ENCODE measurements around the gene STEAP3.

STEAP3 gene

DNA sequence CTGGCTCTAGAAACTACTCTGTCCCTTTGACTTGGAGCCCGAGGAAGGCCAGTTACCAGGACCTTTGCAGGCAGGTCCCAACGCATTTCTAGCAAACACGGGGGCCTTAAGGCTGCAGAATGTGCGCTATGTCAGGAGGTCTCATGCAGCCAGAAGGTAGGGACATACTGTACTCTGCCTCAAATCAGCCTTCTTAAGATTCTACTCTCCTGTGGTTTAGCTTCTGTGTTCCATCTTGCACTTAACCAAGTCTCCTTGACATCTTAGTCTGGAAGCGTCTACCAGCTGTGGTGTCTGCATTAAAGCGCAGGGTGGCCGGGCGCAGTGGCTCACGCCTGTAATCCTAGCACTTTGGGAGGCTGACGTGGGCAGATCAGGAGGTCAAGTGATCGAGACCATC lies 65.5 kb downstream of the STEAP3 start:
- H3K36me3 Mint-ChIP-seq (ENCODE audit: low read depth): no peaks in the 10 kb centered on the region
- no peaks in the 10 kb centered on the region for H3K4me1 Mint-ChIP-seq (ENCODE audit: low read depth)
- H3K27ac Mint-ChIP-seq: no peak overlapping the region
- H3K4me3 Mint-ChIP-seq: no peak overlapping the region
- H3K9me3 Mint-ChIP-seq: no peaks in the 10 kb centered on the region
- H3K27me3 Mint-ChIP-seq (ENCODE audit: low read depth): no peaks in the 10 kb centered on the region

DNA sequence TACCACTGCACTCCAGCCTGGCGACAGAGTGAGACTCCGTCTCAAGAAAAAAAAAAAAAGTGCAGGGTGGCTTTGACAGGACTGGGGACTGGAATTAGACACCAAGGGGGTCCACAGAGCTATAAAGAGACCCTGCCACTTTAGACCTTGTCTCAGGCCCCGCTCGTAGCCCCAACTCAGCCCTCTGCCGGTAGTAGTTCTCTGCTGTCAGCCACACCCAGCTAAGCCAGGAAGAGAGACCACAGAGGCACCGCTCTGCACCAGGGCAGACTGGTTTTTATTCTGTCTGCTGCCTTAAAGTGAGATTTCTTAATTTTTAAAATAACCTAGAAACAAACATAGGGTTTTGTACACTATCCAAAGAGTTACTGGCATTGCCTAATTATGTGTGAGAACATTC lies 66.0 kb downstream of the STEAP3 start:
- Mint-ChIP-seq H3K9me3 (no peaks in the 10 kb centered on the region), H3K27me3 (ENCODE audit: low read depth) (no peaks in the 10 kb centered on the region), H3K4me1 (ENCODE audit: low read depth) (no peaks in the 10 kb centered on the region), H3K36me3 (ENCODE audit: low read depth) (no peaks in the 10 kb centered on the region), H3K4me3 (no peak overlapping the region), H3K27ac (no peak overlapping the region)

DNA sequence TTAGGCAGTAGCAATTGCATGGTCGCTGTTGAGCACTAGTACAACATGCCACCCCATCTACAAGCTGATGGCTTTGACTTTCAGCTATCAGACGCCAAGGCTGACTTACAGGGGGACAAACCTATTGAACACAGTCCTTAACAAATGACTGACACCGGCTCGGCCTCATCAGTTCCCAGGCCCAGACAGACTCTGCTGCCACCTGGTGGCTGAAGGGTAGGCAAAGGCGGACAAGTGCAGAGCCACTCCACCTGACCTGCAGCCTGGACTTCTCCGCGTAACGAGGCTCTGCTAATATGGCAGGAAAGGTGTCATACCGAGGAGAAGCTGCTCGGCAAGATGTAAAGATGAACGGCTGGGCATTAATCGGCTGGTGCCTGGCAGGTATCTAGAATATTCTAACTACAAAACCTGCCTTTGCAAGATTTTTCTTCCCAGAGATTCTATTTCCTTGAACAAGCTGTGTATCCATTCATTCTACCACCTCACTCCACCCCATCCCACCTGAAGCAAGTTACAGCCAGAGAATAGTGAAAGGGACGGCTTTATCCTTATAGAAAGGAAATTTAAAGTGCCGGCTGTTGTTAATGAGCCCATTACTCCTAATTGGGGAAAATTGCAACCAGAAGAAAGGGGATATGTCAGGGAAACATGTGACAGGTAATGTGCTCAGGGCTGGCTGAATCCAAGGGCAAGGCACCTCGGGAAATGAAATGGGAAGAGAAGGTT lies 67.4 kb downstream of the STEAP3 start:
- no peaks in the 10 kb centered on the region for H3K9me3 Mint-ChIP-seq
- H3K4me1 Mint-ChIP-seq (ENCODE audit: low read depth): no peaks in the 10 kb centered on the region
- H3K36me3 Mint-ChIP-seq (ENCODE audit: low read depth): no peaks in the 10 kb centered on the region
- no peak overlapping the region for H3K27ac Mint-ChIP-seq
- H3K27me3 Mint-ChIP-seq (ENCODE audit: low read depth): no peaks in the 10 kb centered on the region
- no peak overlapping the region for H3K4me3 Mint-ChIP-seq

DNA sequence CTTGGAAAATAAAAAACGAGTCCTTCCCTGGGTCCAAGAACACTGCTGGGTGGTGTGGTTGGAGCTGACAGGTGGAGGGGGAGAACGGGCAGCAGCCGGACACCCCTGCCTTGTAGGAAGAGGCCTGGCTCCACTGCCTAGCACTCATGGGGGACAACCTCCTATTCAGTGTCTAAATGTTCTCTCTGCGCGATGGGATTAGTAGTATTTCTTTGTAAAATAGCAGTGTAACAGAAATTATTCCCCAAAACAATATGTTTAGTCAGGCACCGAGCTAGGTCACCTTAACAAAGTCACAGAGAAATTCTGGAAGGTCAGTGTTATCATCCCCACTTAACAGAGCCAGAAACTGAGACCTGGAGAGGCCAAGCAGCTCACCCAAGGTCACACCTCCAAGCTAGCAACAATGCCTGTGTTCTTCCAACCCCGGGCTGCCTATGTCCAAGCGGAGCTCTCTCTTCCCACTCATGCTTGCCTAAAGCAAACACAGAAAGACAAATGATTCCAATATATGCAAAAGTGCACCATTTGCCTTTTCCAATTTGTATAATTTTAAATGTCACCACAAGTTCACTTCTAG lies 68.0 kb downstream of the STEAP3 start:
- no peak overlapping the region for H3K4me3 Mint-ChIP-seq
- H3K27ac Mint-ChIP-seq: no peak overlapping the region
- no peaks in the 10 kb centered on the region for H3K4me1 Mint-ChIP-seq (ENCODE audit: low read depth)
- H3K9me3 Mint-ChIP-seq: no peaks in the 10 kb centered on the region
- H3K36me3 Mint-ChIP-seq (ENCODE audit: low read depth): no peaks in the 10 kb centered on the region
- no peaks in the 10 kb centered on the region for H3K27me3 Mint-ChIP-seq (ENCODE audit: low read depth)

DNA sequence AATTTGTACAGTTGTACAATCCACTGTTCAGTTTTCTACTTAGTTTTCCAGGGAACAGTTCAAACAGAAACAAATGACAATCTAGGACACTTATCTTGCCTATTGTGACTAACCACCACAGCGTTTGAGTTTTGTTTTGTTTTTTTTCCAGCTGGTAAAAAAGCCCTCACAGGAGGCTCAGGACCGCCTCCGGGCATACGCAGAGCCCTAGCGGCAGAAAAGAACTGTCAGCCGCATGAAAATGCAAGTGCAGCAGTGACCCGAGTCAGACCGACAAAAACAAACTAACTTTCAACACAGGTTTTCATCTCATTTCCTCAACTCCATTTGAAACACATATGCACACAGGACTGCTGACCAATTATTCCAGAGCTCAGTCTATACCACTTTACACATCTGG lies 68.6 kb downstream of the STEAP3 start:
- Mint-ChIP-seq H3K4me3 (no peak overlapping the region), H3K4me1 (ENCODE audit: low read depth) (no peaks in the 10 kb centered on the region), H3K36me3 (ENCODE audit: low read depth) (no peaks in the 10 kb centered on the region), H3K27ac (no peak overlapping the region), H3K27me3 (ENCODE audit: low read depth) (no peaks in the 10 kb centered on the region), H3K9me3 (no peaks in the 10 kb centered on the region)

DNA sequence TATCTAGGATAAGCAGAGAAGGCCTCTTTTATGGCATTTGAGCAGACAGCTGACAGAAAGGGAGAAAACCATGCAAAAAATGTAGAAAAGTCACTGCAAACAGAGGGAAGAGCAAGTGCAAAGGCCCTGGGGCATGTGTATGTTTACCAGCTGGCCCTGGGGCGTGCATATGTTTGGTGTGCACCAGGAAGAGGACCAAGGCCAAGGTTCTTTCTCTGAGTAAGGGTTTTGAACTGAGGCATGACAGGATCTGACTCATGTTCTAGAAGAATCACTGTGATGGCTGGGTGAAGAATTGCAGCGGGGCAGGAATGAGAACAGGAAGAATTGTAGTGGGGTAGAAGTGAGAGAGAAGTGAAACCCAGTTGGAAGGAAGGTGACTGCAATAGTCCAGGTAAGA lies 69.6 kb downstream of the STEAP3 start:
- Mint-ChIP-seq H3K4me3 (no peak overlapping the region), H3K9me3 (no peaks in the 10 kb centered on the region), H3K36me3 (ENCODE audit: low read depth) (no peaks in the 10 kb centered on the region), H3K4me1 (ENCODE audit: low read depth) (no peaks in the 10 kb centered on the region), H3K27ac (no peak overlapping the region), H3K27me3 (ENCODE audit: low read depth) (no peaks in the 10 kb centered on the region)

DNA sequence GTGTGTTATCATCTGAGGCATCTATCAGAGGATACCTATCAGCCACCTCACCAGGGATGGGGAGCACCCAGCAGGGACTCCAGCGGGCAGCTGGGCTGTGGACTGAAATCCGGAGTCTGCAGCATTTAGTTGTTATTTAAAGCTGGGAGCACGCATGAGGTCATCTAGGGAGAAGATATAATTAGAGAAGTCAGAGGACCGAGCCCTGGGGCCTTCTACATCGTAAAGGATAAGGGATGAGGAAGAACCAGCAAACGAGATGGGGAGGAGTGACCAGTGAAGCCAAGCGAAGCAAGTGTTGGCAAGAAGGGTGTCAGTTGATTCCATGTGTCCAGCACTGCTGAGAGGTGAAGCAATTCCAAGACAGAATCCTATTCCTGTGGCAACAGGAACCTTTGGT lies 70.3 kb downstream of the STEAP3 start:
- Mint-ChIP-seq H3K4me1 (ENCODE audit: low read depth) (no peaks in the 10 kb centered on the region), H3K9me3 (no peaks in the 10 kb centered on the region), H3K4me3 (no peak overlapping the region), H3K36me3 (ENCODE audit: low read depth) (no peaks in the 10 kb centered on the region), H3K27me3 (ENCODE audit: low read depth) (no peaks in the 10 kb centered on the region), H3K27ac (no peak overlapping the region)

DNA sequence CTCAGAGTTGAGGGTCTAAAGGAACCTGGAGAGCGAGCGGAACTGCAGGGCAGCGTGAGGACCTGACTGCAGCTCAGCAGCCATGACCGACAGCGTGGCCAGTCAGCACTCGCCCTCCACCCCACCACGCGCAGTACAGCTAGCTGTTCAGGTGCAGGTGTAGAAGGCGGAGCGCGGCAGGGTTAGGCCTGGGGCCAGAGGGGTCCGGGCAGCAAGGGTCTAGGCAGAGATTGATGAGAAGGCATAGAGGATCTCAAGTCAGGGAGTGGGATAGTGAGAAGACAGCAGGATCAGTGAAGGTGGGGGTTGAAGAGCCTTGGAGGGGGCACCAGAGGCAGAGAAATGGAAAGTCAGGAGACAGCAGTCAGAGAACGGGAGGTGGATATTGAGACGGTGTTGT lies 71.0 kb downstream of the STEAP3 start:
- no peaks in the 10 kb centered on the region for H3K27me3 Mint-ChIP-seq (ENCODE audit: low read depth)
- H3K4me3 Mint-ChIP-seq: no peak overlapping the region
- H3K36me3 Mint-ChIP-seq (ENCODE audit: low read depth): no peaks in the 10 kb centered on the region
- no peak overlapping the region for H3K27ac Mint-ChIP-seq
- H3K4me1 Mint-ChIP-seq (ENCODE audit: low read depth): no peaks in the 10 kb centered on the region
- H3K9me3 Mint-ChIP-seq: no peaks in the 10 kb centered on the region

DNA sequence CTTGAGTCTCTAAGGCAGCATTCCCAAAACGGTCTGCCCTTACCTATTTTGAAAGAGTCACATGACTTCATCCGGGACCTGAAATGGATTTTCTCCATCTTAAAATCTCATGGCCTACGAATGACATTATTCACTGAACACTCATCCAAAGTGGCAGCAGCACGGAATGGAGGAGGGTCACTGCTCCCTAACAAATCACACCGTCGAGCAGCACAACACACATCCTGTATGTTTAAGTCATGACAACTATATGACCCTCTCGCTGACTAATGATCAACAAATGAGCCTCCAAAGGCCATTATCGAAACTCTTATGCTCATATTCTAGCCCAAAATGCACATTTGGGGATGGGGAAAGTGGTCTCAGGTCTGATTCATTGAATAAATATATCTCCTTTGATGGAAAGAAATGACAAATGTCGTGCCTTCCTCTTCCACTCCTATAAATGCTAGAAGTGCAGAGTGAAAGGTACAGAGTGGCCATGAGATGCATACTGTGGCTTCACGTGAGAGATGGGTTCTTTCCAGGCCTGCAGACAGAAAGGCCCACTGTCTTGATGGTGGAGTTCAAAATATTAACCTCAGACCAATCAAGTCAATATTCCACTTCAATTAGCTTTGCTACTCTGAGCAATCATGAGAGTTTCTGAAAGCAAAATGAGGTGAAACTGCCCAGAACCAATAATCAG lies 72.2 kb downstream of the STEAP3 start:
- Mint-ChIP-seq H3K36me3 (ENCODE audit: low read depth) (no peaks in the 10 kb centered on the region), H3K27ac (no peak overlapping the region), H3K4me1 (ENCODE audit: low read depth) (no peaks in the 10 kb centered on the region), H3K4me3 (no peak overlapping the region), H3K27me3 (ENCODE audit: low read depth) (no peaks in the 10 kb centered on the region), H3K9me3 (no peaks in the 10 kb centered on the region)

DNA sequence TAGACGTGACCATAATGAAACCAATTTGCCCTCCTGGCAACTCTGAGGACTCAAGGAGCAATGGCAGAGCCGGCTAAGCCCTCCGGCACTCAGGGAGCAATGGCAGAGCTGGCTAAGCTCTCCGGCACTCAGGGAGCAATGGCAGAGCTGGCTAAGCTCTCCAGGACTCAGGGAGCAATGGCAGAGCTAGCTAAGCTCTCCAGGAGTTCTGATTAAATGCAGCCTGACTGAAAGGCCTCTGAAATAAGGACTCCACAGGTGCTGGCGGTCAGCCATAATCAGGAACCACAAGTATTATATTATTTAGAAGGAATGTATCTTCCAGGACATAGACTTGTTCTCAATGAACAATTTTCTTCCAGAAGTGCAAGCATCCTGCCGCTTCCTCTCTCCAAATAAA lies 77.8 kb downstream of the STEAP3 start:
- no peaks in the 10 kb centered on the region for H3K36me3 Mint-ChIP-seq (ENCODE audit: low read depth)
- H3K27me3 Mint-ChIP-seq (ENCODE audit: low read depth): peaks cover 7% of the 10 kb centered on the region
- no peaks in the 10 kb centered on the region for H3K9me3 Mint-ChIP-seq
- H3K4me3 Mint-ChIP-seq: no peak overlapping the region
- no peaks in the 10 kb centered on the region for H3K4me1 Mint-ChIP-seq (ENCODE audit: low read depth)
- H3K27ac Mint-ChIP-seq: no peak overlapping the region

DNA sequence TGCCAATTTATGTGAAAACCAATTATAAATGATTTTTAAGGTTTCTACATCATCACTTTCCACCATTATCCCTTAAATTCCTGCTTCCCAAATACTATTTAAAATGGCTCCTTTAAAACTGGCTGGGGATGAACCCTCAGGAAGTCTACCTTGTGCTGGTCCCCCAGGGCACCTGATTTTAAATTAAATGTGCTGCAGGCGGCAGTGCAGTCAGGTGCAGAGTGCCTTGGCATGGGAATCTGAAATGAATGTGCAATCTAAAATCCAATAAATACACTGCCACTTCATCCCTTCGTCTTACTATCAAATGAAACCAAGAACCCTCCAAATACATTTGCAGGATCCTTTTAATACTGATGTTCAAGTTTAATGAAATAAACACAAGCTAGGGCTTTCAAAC lies 81.2 kb downstream of the STEAP3 start:
- H3K4me3 Mint-ChIP-seq: no peak overlapping the region
- H3K9me3 Mint-ChIP-seq: no peaks in the 10 kb centered on the region
- peaks cover 7% of the 10 kb centered on the region for H3K27me3 Mint-ChIP-seq (ENCODE audit: low read depth)
- no peaks in the 10 kb centered on the region for H3K4me1 Mint-ChIP-seq (ENCODE audit: low read depth)
- H3K27ac Mint-ChIP-seq: no peak overlapping the region
- no peaks in the 10 kb centered on the region for H3K36me3 Mint-ChIP-seq (ENCODE audit: low read depth)

DNA sequence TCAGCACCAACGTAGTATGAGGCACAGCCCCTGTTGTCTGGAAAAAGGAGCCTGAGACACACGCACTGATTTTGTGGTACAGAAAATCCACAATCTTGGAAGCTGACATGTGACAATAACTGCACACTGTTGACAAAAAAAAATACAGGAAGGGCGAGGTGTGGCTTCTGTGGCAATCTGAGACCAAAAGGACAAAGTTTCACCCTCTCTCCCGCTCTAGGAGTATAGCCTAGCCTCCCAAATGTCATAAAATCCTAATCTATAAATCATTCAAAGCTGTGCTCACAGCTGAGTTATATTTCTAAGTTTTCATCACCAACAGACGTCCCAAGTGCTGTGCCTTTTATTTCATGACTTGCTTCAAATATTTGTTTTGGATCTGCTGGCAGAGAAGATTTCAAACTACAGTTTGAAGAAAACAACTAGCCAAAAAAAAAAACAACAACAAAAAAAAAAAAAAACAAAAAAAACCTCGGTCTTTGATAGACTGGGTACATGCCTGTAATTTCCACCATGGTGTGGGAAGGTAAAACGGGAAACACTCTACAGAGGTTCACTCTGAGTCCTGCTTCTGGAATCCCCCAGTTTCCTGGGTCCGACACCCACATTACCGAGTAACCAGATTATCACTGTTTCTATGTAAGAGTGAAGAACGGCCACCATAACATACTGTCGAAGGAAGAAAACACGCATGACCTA lies 82.0 kb downstream of the STEAP3 start:
- no peak overlapping the region for H3K27ac Mint-ChIP-seq
- peaks cover 7% of the 10 kb centered on the region for H3K27me3 Mint-ChIP-seq (ENCODE audit: low read depth)
- no peaks in the 10 kb centered on the region for H3K9me3 Mint-ChIP-seq
- H3K4me1 Mint-ChIP-seq (ENCODE audit: low read depth): no peaks in the 10 kb centered on the region
- no peaks in the 10 kb centered on the region for H3K36me3 Mint-ChIP-seq (ENCODE audit: low read depth)
- H3K4me3 Mint-ChIP-seq: no peak overlapping the region

DNA sequence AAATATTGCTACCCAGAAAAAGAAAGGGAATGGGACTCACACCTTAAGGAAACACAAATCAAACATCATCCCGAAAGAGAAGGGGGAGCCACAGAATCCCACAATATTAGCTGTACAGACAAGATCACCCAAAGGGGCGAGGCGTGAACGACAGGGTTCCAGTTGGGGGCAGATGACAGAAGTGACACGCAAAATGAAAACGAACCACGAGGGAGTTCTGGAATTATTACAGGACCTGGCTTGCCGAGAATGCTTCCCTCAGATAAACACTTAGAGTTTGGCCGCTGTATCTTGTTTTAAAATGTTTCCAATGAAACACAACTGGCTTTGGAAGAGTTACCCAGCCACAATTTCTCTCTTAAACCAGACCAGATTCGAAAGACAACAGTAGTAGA lies 82.6 kb downstream of the STEAP3 start:
- H3K4me1 Mint-ChIP-seq (ENCODE audit: low read depth): no peaks in the 10 kb centered on the region
- H3K36me3 Mint-ChIP-seq (ENCODE audit: low read depth): no peaks in the 10 kb centered on the region
- H3K9me3 Mint-ChIP-seq: no peaks in the 10 kb centered on the region
- peaks cover 7% of the 10 kb centered on the region for H3K27me3 Mint-ChIP-seq (ENCODE audit: low read depth)
- no peak overlapping the region for H3K27ac Mint-ChIP-seq
- no peak overlapping the region for H3K4me3 Mint-ChIP-seq

DNA sequence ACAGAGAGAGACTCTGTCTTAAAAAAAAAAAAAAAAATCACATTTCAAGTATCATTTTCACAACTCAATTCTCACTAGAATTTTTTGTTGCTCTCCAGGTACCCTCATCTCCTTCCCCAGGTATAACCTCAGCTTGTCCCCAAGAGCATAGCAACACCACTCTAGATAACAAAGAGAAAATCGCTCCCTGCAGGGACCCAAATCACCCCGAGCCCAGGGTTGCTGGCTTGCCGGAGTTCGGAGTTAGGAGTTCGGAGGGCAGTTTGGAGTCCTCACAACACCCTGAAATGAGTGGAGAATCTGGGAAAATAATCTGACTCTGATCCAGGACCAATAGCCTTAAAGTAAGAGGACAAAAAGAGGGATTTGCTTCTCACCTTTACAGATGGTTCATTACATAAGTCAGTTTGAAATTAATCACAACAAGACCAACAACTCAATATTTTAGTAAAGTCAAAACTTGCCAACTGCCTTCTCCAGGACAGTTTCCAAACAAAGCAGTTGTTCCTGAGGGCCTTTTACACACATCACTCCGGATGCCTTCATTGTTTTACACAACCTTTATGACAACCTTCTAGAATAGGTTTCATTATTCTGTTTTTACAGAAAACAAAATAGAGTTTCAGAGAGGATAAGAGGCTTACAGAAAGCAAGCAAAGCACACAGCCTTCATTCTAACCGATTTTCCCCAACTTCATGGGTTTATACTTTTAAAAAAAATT lies 83.9 kb downstream of the STEAP3 start:
- no peaks in the 10 kb centered on the region for H3K9me3 Mint-ChIP-seq
- H3K4me3 Mint-ChIP-seq: no peak overlapping the region
- H3K36me3 Mint-ChIP-seq (ENCODE audit: low read depth): no peaks in the 10 kb centered on the region
- H3K27ac Mint-ChIP-seq: no peak overlapping the region
- H3K27me3 Mint-ChIP-seq (ENCODE audit: low read depth): peaks cover 7% of the 10 kb centered on the region
- H3K4me1 Mint-ChIP-seq (ENCODE audit: low read depth): no peaks in the 10 kb centered on the region
